SH-SY5Y (cell line): ENCODE data around the gene TMEM120B.

ENCODE experiments used
- GATA2 ChIP-seq: IDR thresholded peaks from 2 replicates; pipeline ENCODE4 v1.6.1; 2011; ENCODE audit warnings: mild to moderate bottlenecking, low read depth, low read length
- GATA3 ChIP-seq: IDR thresholded peaks from 2 replicates; pipeline ENCODE4 v1.6.1; 2011; ENCODE audit warnings: low read depth, mild to moderate bottlenecking, low read length, moderate library complexity

DNA sequence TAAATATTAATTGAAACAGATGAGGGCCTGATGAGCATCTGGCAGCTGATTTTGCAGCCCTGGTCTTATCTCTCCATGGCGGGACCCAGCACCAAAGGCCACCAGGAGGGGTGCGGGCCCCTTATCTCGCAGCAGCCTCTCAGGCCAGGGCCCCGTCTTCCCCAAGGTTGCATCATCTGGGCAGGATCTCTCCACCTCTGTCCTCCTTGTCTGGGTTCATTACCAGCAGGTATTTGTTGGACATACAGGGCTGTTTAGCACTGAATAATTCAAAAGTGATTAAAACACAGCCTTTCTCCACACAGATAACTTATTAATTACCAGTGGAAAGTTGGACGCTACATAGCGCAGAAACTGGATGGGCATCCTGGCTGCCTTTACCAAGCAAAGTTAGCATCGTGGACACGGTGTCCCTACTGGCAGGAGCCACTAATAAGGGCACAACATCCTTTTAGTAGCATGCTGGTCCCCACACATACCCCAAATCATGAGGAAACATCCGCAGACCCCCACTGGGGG lies 25.8 kb downstream of the TMEM120B start:
- TF ChIP-seq GATA2: no peak; the same call in 1 of the 2 replicates
- TF ChIP-seq GATA3: no peak
